Colonic mucosa (tissue), 4 donors: ENCODE data around the gene MYH11. TPM values are rescaled to one million over a fixed set of nuclear protein-coding genes. Genes with fewer than 3 reads are reported as not detected.

Source experiments
- DNase-seq: peaks from one replicate; pipeline ENCODE4 v3.0.0-alpha.2; 2020
- H3K27ac ChIP-seq: fragments of 200-600 bp; one replicate; pipeline ENCODE4 v1.8.0; 2021
- H3K27me3 ChIP-seq: fragments of 200-600 bp; one replicate; pipeline ENCODE4 v1.8.0; 2021
- H3K36me3 ChIP-seq: fragments of 200-600 bp; one replicate; pipeline ENCODE4 v1.8.0; 2021
- H3K4me1 ChIP-seq: fragments of 200-600 bp; one replicate; pipeline ENCODE4 v1.8.0; 2021; ENCODE audit warnings: mild to moderate bottlenecking
- H3K4me3 ChIP-seq: fragments of 200-600 bp; one replicate; pipeline ENCODE4 v1.8.0; 2021
- H3K9ac ChIP-seq, 2 donors: one replicate each; pipeline ENCODE4 v1.7.0; 2013; ENCODE audit warnings: control low read depth in 2 of 2, low read depth in 2 of 2, low read length in 2 of 2
- H3K9me3 ChIP-seq: fragments of 200-600 bp; one replicate; pipeline ENCODE4 v1.8.0; 2021
- CTCF ChIP-seq: fragments of 200-600 bp; IDR thresholded peaks from one replicate; pipeline ENCODE4 v1.8.0; 2022; ENCODE audit warnings: antibody characterized with exemption, mild to moderate bottlenecking
- intact Hi-C: fragments of 100-400 bp; cut with DNase I; formaldehyde crosslinking; loops from one replicate; pipeline ENCODE4 v1.14.1; 2022
- total RNA-seq, 2 donors: library from RNA; stranded (reverse); fragmentation: NEBNext Ultra II Directional in 1 of 2; extraction: Animal tissue kit (Norgen Biotek cat#: 25700) in 1 of 2; gene quantifications; one replicate each; pipeline ENCODE4 v1.2.1, GENCODE V29; 2021
- donor health status: healthy.
- donor health status: DM: no; HTN: no; CAD: no.
- donor health status: DM: no; HTN: no; CAD: no.

MYH11 gene
- total RNA-seq, 2 donors from 2014 or later, result 30.0 to 770 TPM

GRCh38 chr16:15882563-15882962, 25.7 kb upstream of the MYH11 start:
- H3K27me3 ChIP-seq, result no peaks in the 10 kb centered on the region
- DNase-seq, result no peak
- no peak overlapping the region for H3K27ac ChIP-seq
- no peak overlapping the region for H3K4me3 ChIP-seq
- H3K9me3 ChIP-seq, result no peaks in the 10 kb centered on the region
- no peak overlapping the region for H3K9ac ChIP-seq
- peaks cover 4% of the 10 kb centered on the region for H3K4me1 ChIP-seq
- no peaks in the 10 kb centered on the region for H3K36me3 ChIP-seq
- TF ChIP-seq CTCF, result no peak
- intact Hi-C loops, result no loop called here

DNA sequence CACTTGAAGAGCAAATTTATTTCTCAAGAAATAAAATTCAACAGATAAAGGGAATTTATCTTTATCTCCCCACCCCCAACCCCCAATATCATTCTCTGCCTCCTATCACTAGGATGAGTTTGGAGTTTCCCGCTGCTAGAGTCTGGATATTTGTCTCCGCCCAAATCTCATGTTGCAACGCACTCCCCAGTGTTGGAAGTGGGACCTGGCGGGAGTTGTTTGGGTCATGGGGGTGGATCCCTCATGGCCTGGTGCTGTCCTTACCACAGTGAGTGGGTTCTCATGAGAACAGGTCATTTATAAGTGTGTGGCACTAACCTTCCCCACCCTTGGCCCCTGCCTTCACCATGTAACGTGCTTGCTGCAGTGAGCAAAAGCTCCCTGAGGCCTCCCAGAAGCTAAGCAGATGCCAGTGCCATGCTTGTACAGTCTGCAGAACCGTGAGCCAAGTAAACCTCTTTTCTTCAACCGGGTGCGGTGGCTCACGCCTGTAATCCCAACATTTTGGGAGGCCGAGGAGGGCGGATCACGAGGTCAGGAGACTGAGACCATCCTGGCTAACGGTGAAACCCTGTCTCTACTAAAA, 25.1 kb upstream of the MYH11 start:
- no peaks in the 10 kb centered on the region for H3K27me3 ChIP-seq
- no peaks in the 10 kb centered on the region for H3K36me3 ChIP-seq
- no peaks in the 10 kb centered on the region for H3K9me3 ChIP-seq
- no peak for TF ChIP-seq CTCF
- intact Hi-C loops, result no loop called here
- no peak overlapping the region for H3K9ac ChIP-seq
- DNase-seq, result no peak
- no peak overlapping the region for H3K27ac ChIP-seq
- H3K4me1 ChIP-seq, result no peaks in the 10 kb centered on the region
- no peak overlapping the region for H3K4me3 ChIP-seq

DNA sequence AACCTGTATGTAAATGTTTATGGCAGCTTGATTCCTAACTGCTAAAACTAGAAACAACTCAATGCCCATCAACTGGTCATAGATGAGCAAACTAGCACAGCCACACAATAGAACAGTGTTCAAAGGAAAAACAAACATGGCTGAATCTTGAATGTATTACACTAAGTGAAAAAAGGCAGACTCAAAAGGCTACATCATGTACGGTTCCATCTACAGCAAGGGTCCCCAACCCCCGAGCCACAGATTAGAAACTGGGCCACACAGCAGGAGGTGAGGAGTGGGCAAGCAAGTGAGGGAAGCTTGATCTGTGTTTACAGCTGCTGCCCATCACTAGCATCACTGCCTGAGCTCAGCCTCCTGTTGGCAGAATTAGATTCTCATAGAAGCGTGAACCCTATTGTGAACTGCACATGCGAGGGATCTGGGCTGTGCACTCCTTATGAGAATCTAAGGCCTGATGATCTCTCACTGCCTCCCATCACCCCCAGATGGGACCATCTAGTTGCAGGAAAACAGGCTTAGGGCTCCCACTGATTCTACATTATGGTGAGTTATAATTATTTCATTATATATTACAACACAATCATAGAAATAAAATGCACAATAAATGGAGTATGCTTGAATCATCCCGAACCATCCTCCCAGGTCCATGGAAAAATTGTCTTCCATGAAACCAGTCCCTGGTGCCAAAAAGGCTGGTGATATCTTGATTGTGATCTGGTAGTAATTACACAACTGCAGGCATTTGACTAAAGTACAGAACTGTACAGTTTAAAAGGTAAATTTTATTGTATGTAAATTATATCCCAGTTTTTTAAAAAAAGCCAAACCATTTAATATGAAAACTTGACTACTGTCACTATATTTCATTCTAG, 23.8 kb upstream of the MYH11 start:
- H3K4me3 ChIP-seq, result no peak overlapping the region
- no peak overlapping the region for H3K27ac ChIP-seq
- intact Hi-C loops, result no loop called here
- no peak for DNase-seq
- no peaks in the 10 kb centered on the region for H3K36me3 ChIP-seq
- H3K27me3 ChIP-seq, result no peaks in the 10 kb centered on the region
- H3K4me1 ChIP-seq, result no peaks in the 10 kb centered on the region
- H3K9ac ChIP-seq, result no peak overlapping the region
- no peak for TF ChIP-seq CTCF
- H3K9me3 ChIP-seq, result no peaks in the 10 kb centered on the region

GRCh38 chr16:15879255-15879811, 22.5 kb upstream of the MYH11 start:
- intact Hi-C loops, result no loop called here
- no peak for TF ChIP-seq CTCF
- Histone ChIP-seq H3K27me3 (no peaks in the 10 kb centered on the region), H3K36me3 (no peaks in the 10 kb centered on the region), H3K9ac (no peak overlapping the region), H3K4me3 (no peak overlapping the region), H3K4me1 (no peaks in the 10 kb centered on the region), H3K27ac (no peak overlapping the region), H3K9me3 (no peaks in the 10 kb centered on the region)
- no peak for DNase-seq

- no peak for DNase-seq
- no peaks in the 10 kb centered on the region for H3K9me3 ChIP-seq
- H3K27ac ChIP-seq, result no peak overlapping the region
- no peaks in the 10 kb centered on the region for H3K36me3 ChIP-seq
- H3K4me3 ChIP-seq, result no peak overlapping the region
- no peaks in the 10 kb centered on the region for H3K4me1 ChIP-seq
- no peak for TF ChIP-seq CTCF
- intact Hi-C loops, result no loop called here
- H3K9ac ChIP-seq, result no peak overlapping the region
- H3K27me3 ChIP-seq, result no peaks in the 10 kb centered on the region
Measured at GRCh38 chr16:15876503-15876902, 19.7 kb upstream of the MYH11 start.
